GM23248 (cell line): Measurements from ENCODE around the gene RAB35.

Source experiments
- EZH2 ChIP-seq: fragments of 200-600 bp; sonication (generic); IDR thresholded peaks from 2 replicates; pipeline ENCODE4 v1.6.1; 2018; ENCODE audit warnings: antibody characterized with exemption, mild to moderate bottlenecking; ENCODE audit not compliant: insufficient read depth, poor library complexity, severe bottlenecking
- EZH2phosphoT487 ChIP-seq: fragments of 200-600 bp; sonication (generic); IDR thresholded peaks from 2 replicates; pipeline ENCODE4 v1.6.1; 2018; ENCODE audit warnings: antibody characterized with exemption, moderate library complexity, mild to moderate bottlenecking, low read depth; ENCODE audit not compliant: insufficient read depth

- TF ChIP-seq EZH2 (no peak), EZH2phosphoT487 (no peak)
Observed at GRCh38 chr12:120141336-120141735, 24.8 kb upstream of the RAB35 start.
